Activated gamma-delta T cell (primary cell): ENCODE results near the gene KCNQ2.

Source experiments
- DNase-seq: peaks from one replicate; lab custom pipeline; 2025; lab: John Stamatoyannopoulos, UW

KCNQ2 gene

DNA sequence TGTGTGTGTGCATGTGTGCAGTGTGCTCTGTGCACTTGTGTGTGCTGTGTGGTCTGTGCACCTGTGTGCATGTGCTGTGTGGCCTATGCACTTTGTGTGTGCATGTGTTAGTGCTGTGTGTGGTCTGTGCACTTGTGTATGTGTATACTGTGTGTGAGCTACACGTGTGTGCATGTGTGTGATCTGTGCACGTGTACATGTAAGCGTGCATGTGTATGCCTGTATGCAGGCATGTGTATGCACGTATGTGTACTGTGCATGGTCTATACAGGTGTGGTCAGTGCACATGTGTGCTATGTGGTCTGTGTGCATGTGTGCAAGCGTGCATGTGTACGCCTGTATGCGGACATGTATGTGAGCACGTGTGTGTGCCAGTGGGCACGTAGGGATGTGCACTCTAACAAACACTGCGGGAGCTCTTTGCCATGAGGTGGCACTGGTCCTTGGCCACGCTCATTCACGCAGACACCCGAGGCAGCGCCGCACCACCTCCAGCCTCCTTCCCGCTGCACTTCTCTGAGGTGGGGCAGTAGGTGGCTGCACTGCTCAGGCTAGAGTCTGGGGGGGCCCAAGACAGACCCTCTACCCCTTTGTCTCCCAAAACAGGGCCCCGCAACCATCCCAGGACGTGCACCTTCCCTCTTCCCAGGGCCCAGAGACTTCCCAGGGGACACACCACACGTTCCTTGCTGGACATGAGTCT lies 68.9 kb downstream of the KCNQ2 start:
- DNase-seq = no peak

DNA sequence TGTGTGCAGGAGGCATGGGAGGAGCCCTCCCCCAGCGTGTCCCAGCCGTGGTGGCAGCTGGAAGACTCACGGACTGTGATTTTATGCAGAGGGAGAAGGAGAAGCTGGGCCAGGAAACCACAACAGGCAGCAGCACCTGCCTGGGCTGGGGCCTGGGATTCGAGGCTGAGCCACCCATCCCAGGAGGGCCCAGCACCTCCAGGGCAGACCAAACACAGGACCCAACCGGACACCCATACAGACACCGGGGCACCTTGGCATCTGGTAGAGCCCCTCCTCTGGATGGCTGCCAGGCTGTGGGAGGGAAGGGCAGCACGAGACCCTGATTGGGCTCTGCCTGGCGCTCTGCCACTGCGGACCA lies 69.6 kb downstream of the KCNQ2 start:
- DNase-seq = no peak

DNA sequence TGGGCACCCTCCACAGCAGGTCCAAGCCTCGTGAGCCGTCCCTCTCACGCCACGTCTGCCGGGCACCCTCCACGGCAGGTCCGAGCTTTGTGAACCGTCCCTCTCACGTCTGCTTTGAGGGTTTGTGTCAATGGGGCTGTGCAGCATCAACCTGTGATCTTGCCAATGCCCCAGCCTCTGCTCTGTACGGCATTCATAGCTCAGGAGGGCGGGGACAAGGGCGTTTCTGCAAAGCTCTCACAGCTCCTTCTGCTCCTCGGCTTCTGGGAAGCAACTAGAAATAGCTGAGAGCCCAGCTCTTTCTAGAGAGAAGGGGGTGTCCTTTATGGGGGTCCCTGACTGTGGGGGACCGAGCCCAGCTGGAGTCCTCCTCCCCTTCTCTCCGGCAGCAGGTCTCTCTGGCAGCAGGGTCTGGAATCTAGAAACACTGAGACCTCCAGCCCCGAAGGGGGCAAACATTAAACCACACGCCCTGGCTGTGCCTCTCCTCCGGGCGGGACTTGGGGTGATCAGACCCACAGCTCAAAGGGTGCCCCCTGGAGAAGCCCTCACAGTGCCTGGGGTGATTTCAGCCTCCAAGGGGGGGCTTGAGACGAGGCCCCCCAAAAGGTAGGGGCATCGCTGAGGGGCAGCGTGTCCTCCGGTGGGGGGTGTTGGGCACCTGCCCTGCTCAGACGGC lies 70.1 kb downstream of the KCNQ2 start:
- no peak for DNase-seq

- DNase-seq = no peak
Measured at GRCh38 chr20:63401384-63402110, 70.9 kb downstream of the KCNQ2 start.

DNA sequence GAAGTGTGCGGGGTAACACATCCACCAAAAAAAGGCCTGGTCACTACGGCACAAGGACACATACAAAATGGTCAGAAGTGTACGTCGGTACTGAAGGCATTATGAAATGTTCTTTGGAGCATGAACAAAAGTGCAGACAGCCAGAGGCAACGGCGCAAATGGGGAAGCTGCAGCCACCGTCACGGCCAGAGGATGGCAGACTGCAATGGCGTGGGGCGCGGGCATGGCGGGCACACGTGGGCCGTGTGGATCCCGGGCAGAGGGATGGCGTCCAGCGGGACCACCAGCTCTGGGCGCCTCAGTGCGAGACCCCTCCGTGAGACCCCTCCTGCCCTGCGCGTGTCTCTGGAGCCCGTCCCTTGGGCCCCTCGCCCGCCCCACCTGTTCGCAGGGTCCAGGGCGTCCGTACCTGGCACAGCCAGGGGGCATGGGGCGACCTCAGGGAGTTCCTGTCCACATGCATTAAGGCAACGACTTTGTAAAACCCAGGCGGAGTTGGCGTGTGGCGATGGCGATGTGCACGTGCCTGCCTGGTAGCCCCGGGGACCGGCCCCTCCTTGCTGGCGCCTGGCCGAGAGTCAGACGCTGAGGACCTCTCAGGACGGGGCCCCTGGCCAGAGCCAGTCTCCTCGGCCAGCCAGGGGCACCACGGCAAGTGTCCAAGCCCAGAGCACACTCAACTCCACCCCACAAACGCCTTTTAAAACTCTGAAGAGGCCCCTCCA lies 71.8 kb downstream of the KCNQ2 start:
- no peak for DNase-seq

GRCh38 chr20:63399596-63400375 lies 72.7 kb downstream of the KCNQ2 start:
- DNase-seq = no peak

- DNase-seq = no peak
Measured at GRCh38 chr20:63398744-63399514, 73.5 kb downstream of the KCNQ2 start.

DNA sequence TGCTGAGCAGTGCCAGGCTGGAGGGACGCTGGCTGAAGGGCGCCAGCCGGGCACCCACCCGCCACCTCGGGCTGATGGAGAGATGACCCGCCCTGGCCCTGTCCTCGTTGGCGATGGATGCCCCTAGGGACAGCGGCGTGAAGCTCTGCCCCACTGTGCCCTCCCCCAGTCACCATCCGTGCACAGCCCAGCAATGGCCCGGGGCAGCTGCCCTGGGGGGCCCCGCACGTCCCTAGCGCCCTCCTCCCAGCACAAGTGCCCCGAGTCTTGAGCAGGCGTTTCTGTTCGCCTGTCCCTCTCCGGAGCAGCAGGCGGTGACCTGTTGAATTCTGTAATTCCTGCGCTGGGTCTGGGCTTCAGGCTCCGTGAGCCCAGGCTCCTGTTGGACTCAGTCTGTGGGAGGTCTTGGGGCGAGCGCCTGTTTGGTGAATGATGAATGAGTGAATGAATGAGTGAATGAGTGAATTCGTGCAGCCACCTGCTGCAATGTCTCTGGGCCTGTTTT lies 74.5 kb downstream of the KCNQ2 start:
- DNase-seq = no peak

- DNase-seq = no peak
Measured at GRCh38 chr20:63397155-63397843, 75.2 kb downstream of the KCNQ2 start.

DNA sequence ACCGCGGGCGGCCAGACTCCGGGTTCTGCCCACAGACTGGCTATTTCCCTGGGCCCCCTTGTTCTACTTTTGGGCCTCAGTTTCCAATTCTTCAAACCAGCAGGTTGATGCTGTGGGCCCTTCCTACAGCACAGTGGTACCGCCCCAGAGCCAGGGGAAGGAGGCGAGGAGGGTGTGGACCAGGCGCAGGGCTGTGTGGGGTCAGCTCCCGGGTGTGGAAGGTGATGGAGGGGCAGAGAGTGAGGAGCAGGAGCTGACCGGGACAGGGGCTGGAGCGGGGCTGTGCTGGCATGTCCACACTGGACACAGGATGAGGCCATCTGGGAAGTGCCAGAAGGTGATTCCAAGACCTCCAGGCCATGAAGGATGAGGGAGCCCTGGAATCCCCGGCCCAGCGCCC lies 76.2 kb downstream of the KCNQ2 start:
- no peak for DNase-seq

DNA sequence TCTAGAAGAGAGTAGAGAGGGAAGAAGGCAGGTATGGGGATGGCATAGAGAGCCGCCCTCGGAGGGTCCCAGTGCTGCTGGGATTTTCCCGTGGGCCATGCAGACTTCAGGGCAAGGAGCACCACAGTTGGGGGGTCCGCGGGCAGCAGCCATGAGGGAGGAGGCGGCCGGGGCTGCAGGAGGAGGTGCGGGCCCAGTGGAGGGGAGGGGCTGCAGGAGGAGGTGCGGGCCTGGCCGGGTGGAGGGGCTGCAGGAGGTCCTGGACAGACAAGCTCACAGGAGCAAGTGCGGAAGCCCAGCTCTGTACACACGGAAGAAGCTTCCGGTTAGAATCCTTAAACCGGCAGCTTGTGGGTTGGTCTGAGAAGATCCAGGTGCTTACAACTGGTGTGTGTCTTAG lies 76.7 kb downstream of the KCNQ2 start:
- DNase-seq = no peak

- no peak for DNase-seq
Measured at GRCh38 chr20:63394920-63395455, 77.5 kb downstream of the KCNQ2 start.

- DNase-seq = no peak
Measured at GRCh38 chr20:63394069-63394919, 78.2 kb downstream of the KCNQ2 start.

DNA sequence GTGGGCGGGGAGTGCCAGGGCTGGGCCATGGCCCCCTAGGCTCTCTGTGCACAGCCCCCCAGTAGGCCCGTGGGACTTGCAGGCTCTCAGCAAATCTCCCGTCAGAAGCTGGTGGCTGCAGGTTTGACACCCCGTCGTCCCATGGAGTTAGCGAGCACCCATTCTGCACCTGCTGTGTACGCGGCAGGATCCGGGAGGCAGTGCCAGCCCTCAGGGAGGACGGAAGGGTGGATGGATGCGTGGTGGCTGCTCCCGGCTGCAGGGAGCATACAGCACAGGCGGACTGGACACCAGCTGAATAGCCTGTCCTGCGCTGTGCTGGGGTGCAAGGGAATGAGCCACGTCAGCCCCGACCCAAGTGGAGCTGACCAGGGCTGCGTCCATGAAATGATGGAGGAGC lies 78.9 kb downstream of the KCNQ2 start:
- no peak for DNase-seq

- no peak for DNase-seq
Measured at GRCh38 chr20:63392465-63393365, 79.7 kb downstream of the KCNQ2 start.

DNA sequence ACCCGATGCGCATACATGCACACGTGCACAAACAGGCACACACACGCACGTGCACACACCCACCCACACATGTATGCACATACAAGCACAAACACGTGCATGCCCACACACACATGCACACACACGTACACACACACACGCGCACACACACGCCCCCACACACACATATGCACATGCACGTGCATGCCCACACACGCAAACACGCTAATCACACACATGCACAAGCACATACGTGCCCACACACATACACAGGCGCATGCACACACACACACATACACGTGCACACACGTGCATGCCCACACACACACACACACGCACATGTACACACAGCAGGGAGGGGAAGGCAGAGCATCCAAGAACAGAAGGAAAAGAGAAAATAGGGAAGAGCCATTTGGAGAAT lies 84.5 kb downstream of the KCNQ2 start:
- DNase-seq = no peak

GRCh38 chr20:63387393-63387792 lies 85.1 kb downstream of the KCNQ2 start:
- DNase-seq = no peak

- DNase-seq = no peak
Measured at GRCh38 chr20:63386491-63386890, 86.0 kb downstream of the KCNQ2 start.
